HepG2 (cell line): ENCODE data around the gene ADI1. TPM values are rescaled to one million over a fixed set of nuclear protein-coding genes. Genes with fewer than 3 reads are reported as not detected.

Source experiments
- ATAC-seq: fragments of 200-7000 bp; cut with Tn5 transposase; 3 replicates; pipeline ENCODE4 v1.9.1; 2020; ENCODE audit warnings: mild to moderate bottlenecking, moderate library complexity
- BruUV-seq: library from RNA; stranded (reverse); fragments of 400-500 nt; replicated peaks from 2 replicates; lab custom pipeline; 2021; lab: Mats Ljungman, UMichigan
- CTCF ChIA-PET: fragments of 300-600 bp; formaldehyde crosslinking; extraction: SDS; loops from one replicate; lab custom pipeline; 2021; ENCODE audit warnings: low total read pairs, inconsistent platforms, low intra/inter-chr PET ratio; lab: Yijun Ruan, JAX
- POLR2A ChIA-PET: fragments of 350-600 bp; sonication (Branson Sonifier 250); formaldehyde crosslinking; loops from one replicate; lab custom pipeline; 2020; ENCODE audit warnings: antibody characterized with exemption, inconsistent platforms; lab: Yijun Ruan, JAX
- DNase-seq: peaks from one replicate; pipeline ENCODE4 v3.0.0-alpha.2; 2015; ENCODE audit warnings: low spot score
- FAIRE-seq: peaks from 3 replicates; lab custom pipeline; 2011; peaks lifted over from hg19 to GRCh38; lab: Jason Lieb, UNC
- H2AFZ ChIP-seq: one replicate; pipeline ENCODE4 v1.6.1; 2011; ENCODE audit warnings: low read length, inconsistent platforms
- H3K27ac ChIP-seq: fragments of 300-600 bp; 3 replicates; pipeline ENCODE4 v1.8.0; 2011; ENCODE audit warnings: mixed run types, mild to moderate bottlenecking, mixed read lengths, low read length, inconsistent platforms; ENCODE audit not compliant: insufficient read depth; ENCODE audit errors: extremely low read length
- H3K27me3 ChIP-seq, 2 experiments: fragments of 200-600 bp in 1 of 2; 2 replicates in 1 of 2; 3 replicates in 1 of 2; pipeline versions ENCODE4 v1.6.0 to v1.8.0; 2011; ENCODE audit warnings: low read length in 2 of 2, mild to moderate bottlenecking in 2 of 2, moderate library complexity in 2 of 2, inconsistent platforms in 1 of 2; ENCODE audit not compliant: insufficient read depth in 2 of 2, control insufficient read depth in 1 of 2
- H3K36me3 ChIP-seq, 2 experiments: fragments of 200-600 bp in 1 of 2; replicated peaks in 1 of 2; 2 replicates in 1 of 2; 3 replicates in 1 of 2; pipeline versions ENCODE4 v1.5.1 to v1.8.0; 2011; ENCODE audit warnings: low read length in 2 of 2, inconsistent platforms in 1 of 2; ENCODE audit not compliant: insufficient read depth in 2 of 2, control insufficient read depth in 1 of 2
- H3K4me1 ChIP-seq: 2 replicates; pipeline ENCODE4 v1.5.1; 2012; ENCODE audit warnings: low read length, inconsistent platforms; ENCODE audit not compliant: insufficient read depth
- H3K4me2 ChIP-seq: 2 replicates; pipeline ENCODE4 v1.6.0; 2011; ENCODE audit warnings: low read depth, low read length, inconsistent platforms
- H3K4me3 ChIP-seq, 3 experiments: fragments of 200-600 bp in 1 of 3; sonication (generic), shearing (Covaris generic) in 1 of 3; replicated peaks in 1 of 3; 2 replicates each; pipeline ENCODE4 v1.5.1; 2011 to 2016; ENCODE audit warnings: low read length in 3 of 3, inconsistent platforms in 2 of 3, low read depth in 2 of 3, mild to moderate bottlenecking in 2 of 3, control low read depth in 1 of 3, mixed read lengths in 1 of 3; ENCODE audit not compliant: insufficient read depth in 1 of 3
- H3K79me2 ChIP-seq: one replicate; pipeline ENCODE4 v1.6.1; 2011; ENCODE audit warnings: low read length, inconsistent platforms; ENCODE audit not compliant: insufficient read depth
- H3K9ac ChIP-seq: 2 replicates; pipeline ENCODE4 v1.6.0; 2011; ENCODE audit warnings: mild to moderate bottlenecking, low read depth, low read length, inconsistent platforms; ENCODE audit not compliant: insufficient read depth
- H3K9me3 ChIP-seq: 2 replicates; pipeline ENCODE4 v1.5.1; 2012; ENCODE audit warnings: mild to moderate bottlenecking, low read length
- H4K20me1 ChIP-seq: 2 replicates; pipeline ENCODE4 v1.6.0; 2011; ENCODE audit warnings: inconsistent platforms, mild to moderate bottlenecking, low read length, moderate library complexity; ENCODE audit not compliant: insufficient read depth
- AGO2 ChIP-seq: fragments of 200-400 bp; formaldehyde crosslinking; optimal IDR thresholded peaks from 2 replicates; pipeline ENCODE3; 2017; ENCODE audit warnings: mild to moderate bottlenecking, low read depth, low read length, moderate library complexity
- CEBPB ChIP-seq: IDR thresholded peaks from 2 replicates; pipeline ENCODE4 v1.6.1; 2011; ENCODE audit warnings: low read depth, low read length, improper control_type of control experiment, borderline replicate concordance
- ERF ChIP-seq: IDR thresholded peaks from 2 replicates; pipeline ENCODE4 v1.6.1; 2018; ENCODE audit warnings: missing biosample characterization, missing genetic modification reagents
- HINFP ChIP-seq: sonication (generic); formaldehyde crosslinking; IDR thresholded peaks from 2 replicates; pipeline ENCODE4 v1.4.0; 2020; ENCODE audit warnings: low read depth, mild to moderate bottlenecking, missing genetic modification reagents
- HOXA5 ChIP-seq: sonication (generic); formaldehyde crosslinking; IDR thresholded peaks from 2 replicates; pipeline ENCODE4 v1.4.0; 2020; ENCODE audit warnings: missing genetic modification reagents
- MTA3 ChIP-seq: sonication (generic); formaldehyde crosslinking; IDR thresholded peaks from 2 replicates; pipeline ENCODE4 v1.4.0; 2020; ENCODE audit warnings: missing genetic modification reagents
- SMAD1 ChIP-seq: sonication (generic); formaldehyde crosslinking; IDR thresholded peaks from 2 replicates; pipeline ENCODE4 v1.4.0; 2020; ENCODE audit warnings: missing genetic modification reagents, low read depth, mild to moderate bottlenecking, borderline replicate concordance
- TBX2 ChIP-seq: sonication (generic); formaldehyde crosslinking; IDR thresholded peaks from 2 replicates; pipeline ENCODE4 v1.5.0; 2020; ENCODE audit warnings: missing genetic modification reagents, mild to moderate bottlenecking, borderline replicate concordance
- ZBTB33 ChIP-seq: sonication (generic); formaldehyde crosslinking; IDR thresholded peaks from 2 replicates; pipeline ENCODE4 v1.4.0; 2020; ENCODE audit warnings: missing genetic modification reagents
- ZNF639 ChIP-seq: conservative IDR thresholded peaks from 2 replicates; pipeline ENCODE4 v1.6.1; 2018; ENCODE audit warnings: missing genetic modification reagents
- ZNF768 ChIP-seq: sonication (generic); formaldehyde crosslinking; IDR thresholded peaks from 2 replicates; pipeline ENCODE4 v1.4.0; 2020; ENCODE audit warnings: missing genetic modification reagents
- WGBS: methylation state at CpG from one replicate; pipeline ENCODE4 v1.1.6; 2017; ENCODE audit warnings: low lambda C conversion rate; 5-methylcytosine and 5-hydroxymethylcytosine counted together
- in situ Hi-C: cut with HindIII; loops from 2 replicates; pipeline ENCODE4 v1.10.0; 2017; ENCODE audit warnings: low pct_unique_long_range_greater_than_20kb; ENCODE audit not compliant: extremely low pct_ligation_motif_present
- intact Hi-C: fragments of 100-400 bp; cut with micrococcal nuclease; formaldehyde crosslinking; loops from one replicate; pipeline ENCODE4 v1.10.0; 2022; ENCODE audit not compliant: unreplicated experiment
- polyA plus RNA-seq, 8 experiments: library from polyadenylated mRNA; depleted of rRNA in 3 of 8; stranded (reverse) in 7 of 8; unstranded in 1 of 8; fragments of >200 nt; fragmentation: Illumina TruSeq in 4 of 8; extraction: Trizol in 4 of 8; gene quantifications; 2 replicates each; pipeline versions ENCODE4 v1.2.1 to v1.2.3, GENCODE V29; 2011 to 2016; ENCODE audit warnings: low read depth in 4 of 8, missing spikeins in 1 of 8, mixed read lengths in 1 of 8; ENCODE audit not compliant: insufficient read depth in 1 of 8
- total RNA-seq, 5 experiments: library from RNA; depleted of rRNA; stranded (reverse); fragments of >200 nt; fragmentation: Illumina TruSeq; extraction: Trizol; gene quantifications; 2 replicates each; pipeline ENCODE4 v1.2.3, GENCODE V29; 2016; ENCODE audit warnings: low read depth in 1 of 5

Gene ADI1
- total and polyA plus RNA-seq, 2 of the 13 experiments (the other 11 are each of a cell fraction or from before 2014, with no cell fraction given) = 28.7 to 123 TPM

- ATAC-seq = no peak
- H3K4me2 ChIP-seq = no peak overlapping the region
- FAIRE-seq = no peak
- TF ChIP-seq HINFP (CRISPR knock-in tag) (no peak), CEBPB (no peak), ZBTB33 (CRISPR knock-in tag) (no peak), ERF (no peak), ZNF639 (CRISPR knock-in tag) (no peak), HOXA5 (CRISPR knock-in tag) (no peak), AGO2 (peak; percentile 11), SMAD1 (CRISPR knock-in tag) (no peak), ZNF768 (CRISPR knock-in tag) (0 out of 2 replicates have a peak, but pooled peaks have one; percentile 5), MTA3 (no peak), TBX2 (CRISPR knock-in tag) (no peak)
- TF ChIP-seq, all 625 proteins: peak for 2
- Histone ChIP-seq H3K4me3 (no peak overlapping the region), H3K27me3 (no peaks in the 10 kb centered on the region), H2AFZ (no peak overlapping the region), H4K20me1 (no peaks in the 10 kb centered on the region), H3K79me2 (no peaks in the 10 kb centered on the region), H3K4me1 (peaks cover 36% of the 10 kb centered on the region), H3K27ac (no peak overlapping the region), H3K9me3 (no peaks in the 10 kb centered on the region), H3K36me3 (peaks cover 3 to 8% of the 10 kb centered on the region in 2 experiments; a peak in 4 of 5 replicates), H3K9ac (no peak overlapping the region)
- intact Hi-C loops (no loop called here), in situ Hi-C loops (no loop called here)
- no peak for DNase-seq
- POLR2A ChIA-PET = no interaction called here
- CTCF ChIA-PET = no interaction called here
- 92% methylated on average over 34 of the region's 34 CpGs for WGBS
- no TSS peak for BruUV-seq
Observed at GRCh38 chr2:3483986-3484960, 35.1 kb downstream of the ADI1 start.
